Stimulated activated CD4-positive, alpha-beta T cell treated with anti-CD3 and anti-CD28 coated beads, Interleukin-12 subunit alpha, Interleukin-12 subunit beta, amount 100 ng/mL, for 48 hours (primary cell): ENCODE measurements around the gene ZNF529.

ENCODE experiments used
- DNase-seq, 3 donors: peaks; one replicate each; pipeline ENCODE4 v3.0.0-alpha.2; 2020; ENCODE audit warnings: low read depth in 2 of 3, low spot score in 1 of 3

Gene ZNF529

DNA sequence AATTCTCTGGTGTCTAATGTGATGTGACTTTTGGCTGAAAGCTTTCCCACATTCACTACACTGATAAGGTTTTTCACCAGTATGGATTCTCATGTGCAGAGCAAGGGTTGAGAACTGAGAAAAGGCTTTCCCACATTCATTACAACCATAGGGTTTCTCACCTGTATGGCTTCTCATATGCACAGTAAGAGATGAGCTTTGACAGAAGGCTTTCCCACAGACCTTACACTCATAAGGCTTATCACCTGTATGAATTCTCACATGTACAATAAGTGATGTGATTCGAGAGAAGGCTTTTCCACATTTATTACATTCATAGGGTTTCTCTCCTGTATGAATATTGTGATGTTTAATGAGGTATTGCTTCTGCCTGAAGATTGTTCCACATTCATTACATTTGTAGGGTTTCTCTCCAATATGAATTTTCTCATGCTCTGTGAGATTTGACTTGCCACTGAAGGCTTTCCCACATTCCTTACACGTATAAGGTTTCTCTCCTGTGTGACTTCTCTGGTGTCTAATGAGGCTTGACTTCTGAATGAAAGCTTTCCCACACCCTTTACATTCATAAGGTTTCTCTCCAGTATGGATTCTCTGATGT, 59.0 kb downstream of the ZNF529 start:
- DNase-seq, result no peak

DNA sequence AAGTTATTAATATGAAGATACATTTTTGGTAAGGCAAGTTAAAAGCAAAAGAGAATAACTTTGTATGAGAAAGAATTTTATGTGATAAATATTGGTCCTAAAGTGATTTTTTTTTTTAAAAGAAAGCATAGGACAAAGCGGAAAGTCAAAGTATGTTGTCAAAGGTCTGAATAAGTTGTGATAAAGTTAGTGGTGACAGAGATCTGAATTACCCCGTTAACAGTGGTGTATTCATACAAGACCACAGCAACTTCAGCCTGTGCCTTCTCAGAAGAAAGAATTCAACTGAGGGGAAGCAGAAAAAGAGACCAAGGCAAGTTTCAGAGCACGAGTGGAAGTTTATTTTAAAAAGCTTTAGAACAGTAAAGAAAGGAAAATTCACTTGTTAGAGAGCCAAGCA, 64.8 kb downstream of the ZNF529 start:
- DNase-seq, result no peak

DNA sequence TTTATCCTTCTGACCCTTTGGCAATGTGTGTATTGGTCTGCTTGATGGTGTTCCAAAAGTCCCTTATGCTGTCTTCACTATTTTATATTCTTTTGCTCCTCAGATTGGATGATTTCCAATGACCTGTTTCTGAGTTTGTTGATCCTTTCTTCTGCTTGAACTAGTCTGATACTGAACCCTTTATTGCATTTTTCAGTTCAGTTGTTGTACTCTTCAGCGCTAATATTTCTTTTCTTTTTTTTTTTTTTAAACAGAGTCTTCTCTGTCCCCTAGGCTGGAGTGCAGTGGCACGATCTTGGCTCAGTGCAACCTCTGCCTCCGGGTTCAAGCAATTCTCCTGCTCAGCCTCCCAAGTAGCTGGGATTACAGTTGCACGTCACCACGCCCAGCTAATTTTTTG, 71.1 kb downstream of the ZNF529 start:
- DNase-seq, result no peak

DNA sequence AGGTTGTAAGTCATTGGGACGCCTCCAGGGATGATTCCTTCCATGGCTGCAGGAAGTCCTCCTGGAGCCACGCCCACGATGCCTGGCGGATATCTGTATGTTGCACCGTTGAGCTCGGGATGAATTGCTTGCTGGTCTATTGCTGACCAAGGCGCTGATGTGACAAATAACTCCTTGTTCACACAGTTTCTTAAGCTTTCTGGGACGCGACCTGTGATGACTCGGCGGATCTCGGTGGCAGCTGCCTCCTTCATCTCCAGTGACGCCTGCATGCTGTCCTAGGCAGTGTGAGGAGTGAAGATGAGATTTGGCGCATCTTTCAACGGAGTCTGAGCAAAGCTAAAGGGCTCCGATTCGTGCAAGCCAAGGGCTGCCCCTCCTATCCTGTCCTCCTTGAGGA, 76.1 kb downstream of the ZNF529 start:
- no peak for DNase-seq
